WTC11 (cell line): ENCODE data around the gene ZNG1A. TPM values are rescaled to one million over a fixed set of nuclear protein-coding genes. Genes with fewer than 3 reads are reported as not detected.
"Not testable (repeated sequence)": the region's sequence is repeated elsewhere in the genome, so short reads cannot be mapped to it uniquely, and the experiment has no call there.

ENCODE experiments used
- ATAC-seq: fragments of 200-7000 bp; cut with Tn5 transposase; 2 replicates; pipeline ENCODE4 v1.10.0; 2021; ENCODE audit warnings: mild to moderate bottlenecking, moderate library complexity
- CTCF ChIA-PET: fragments of 300-600 bp; sonication (Branson Sonifier 250); formaldehyde crosslinking; loops from one replicate; lab custom pipeline; 2021; ENCODE audit warnings: antibody characterized with exemption; lab: Charles Lee
- POLR2A ChIA-PET: fragments of 350-600 bp; sonication (Branson Sonifier 250); formaldehyde crosslinking; loops from one replicate; lab custom pipeline; 2021; ENCODE audit warnings: antibody characterized with exemption; lab: Charles Lee
- DNase-seq: peaks from one replicate; pipeline ENCODE4 v3.0.0; 2021; ENCODE audit warnings: low spot score
- H3K27ac Mint-ChIP-seq: 2 replicates; pipeline ENCODE4 v1.8.0; 2021; ENCODE audit warnings: mixed read lengths
- H3K27me3 Mint-ChIP-seq: 2 replicates; pipeline ENCODE4 v1.8.0; 2021; ENCODE audit warnings: low read depth, mild to moderate bottlenecking, moderate library complexity, mixed read lengths
- H3K36me3 Mint-ChIP-seq: 2 replicates; pipeline ENCODE4 v1.8.0; 2021; ENCODE audit warnings: mixed read lengths
- H3K4me1 Mint-ChIP-seq: 2 replicates; pipeline ENCODE4 v1.8.0; 2022; ENCODE audit warnings: mixed read lengths
- H3K4me3 Mint-ChIP-seq: 2 replicates; pipeline ENCODE4 v1.8.0; 2021; ENCODE audit warnings: mild to moderate bottlenecking, moderate library complexity, mixed read lengths
- H3K9me3 Mint-ChIP-seq: 2 replicates; pipeline ENCODE4 v1.8.0; 2021; ENCODE audit warnings: mixed read lengths
- FOXJ3 ChIP-seq: sonication (generic); formaldehyde crosslinking; IDR thresholded peaks from 2 replicates; pipeline ENCODE4 v1.9.0; 2021; ENCODE audit warnings: missing genetic modification reagents, mild to moderate bottlenecking, borderline replicate concordance
- FOXK1 ChIP-seq: sonication (generic); formaldehyde crosslinking; IDR thresholded peaks from 2 replicates; pipeline ENCODE4 v1.8.0; 2022; ENCODE audit warnings: mild to moderate bottlenecking, moderate library complexity, missing genetic modification reagents
- RELA ChIP-seq: sonication (generic); formaldehyde crosslinking; IDR thresholded peaks from 2 replicates; pipeline ENCODE4 v1.8.1; 2022; ENCODE audit warnings: missing genetic modification reagents, mild to moderate bottlenecking, borderline replicate concordance
- TP53 ChIP-seq: sonication (generic); formaldehyde crosslinking; IDR thresholded peaks from 2 replicates; pipeline ENCODE4 v1.8.1; 2023; ENCODE audit warnings: mild to moderate bottlenecking, missing genetic modification reagents
- ZNF425 ChIP-seq: fragments of 250-450 bp; sonication (Bioruptor Pico); conservative IDR thresholded peaks from 2 replicates; pipeline ENCODE4 v1.9.0; 2021; ENCODE audit warnings: mild to moderate bottlenecking
- total RNA-seq: library from RNA; stranded (reverse); gene quantifications from 3 replicates; pipeline ENCODE4 v1.2.3, GENCODE V29; 2021

Gene ZNG1A
- total RNA-seq, 1 experiment from 2014 or later, result 44.4 TPM

DNA sequence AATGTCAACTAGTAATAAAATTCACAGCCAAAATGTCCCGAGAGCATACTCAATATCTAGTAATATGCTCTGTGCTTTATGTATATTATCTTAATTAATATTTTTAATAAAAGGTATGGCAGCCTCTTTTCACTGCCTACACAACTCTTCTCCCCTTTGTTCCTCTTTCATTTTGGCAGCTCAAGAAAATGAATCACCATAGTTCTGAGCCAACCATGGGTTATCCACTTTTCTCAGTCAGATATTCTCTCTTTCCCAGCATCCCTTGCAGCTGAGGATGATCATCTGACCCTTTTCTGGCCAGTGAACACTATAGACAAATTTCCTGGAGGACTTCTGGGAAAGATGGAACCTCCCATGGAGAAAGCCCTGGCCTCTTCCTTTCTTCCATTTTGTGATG lies 27.6 kb upstream of the ZNG1A start:
- DNase-seq (no peak), ATAC-seq (no peak)
- Mint-ChIP-seq H3K27me3 (no peaks in the 10 kb centered on the region), H3K9me3 (no peaks in the 10 kb centered on the region), H3K36me3 (no peaks in the 10 kb centered on the region), H3K4me3 (no peak overlapping the region), H3K4me1 (no peaks in the 10 kb centered on the region), H3K27ac (no peak overlapping the region)
- no peak for TF ChIP-seq TP53
- TF ChIP-seq ZNF425 (CRISPR knock-in tag), result no peak
- no peak for TF ChIP-seq FOXJ3 (CRISPR knock-in tag)
- no peak for TF ChIP-seq RELA
- ChIA-PET POLR2A (no interaction called here), CTCF (no interaction called here)

DNA sequence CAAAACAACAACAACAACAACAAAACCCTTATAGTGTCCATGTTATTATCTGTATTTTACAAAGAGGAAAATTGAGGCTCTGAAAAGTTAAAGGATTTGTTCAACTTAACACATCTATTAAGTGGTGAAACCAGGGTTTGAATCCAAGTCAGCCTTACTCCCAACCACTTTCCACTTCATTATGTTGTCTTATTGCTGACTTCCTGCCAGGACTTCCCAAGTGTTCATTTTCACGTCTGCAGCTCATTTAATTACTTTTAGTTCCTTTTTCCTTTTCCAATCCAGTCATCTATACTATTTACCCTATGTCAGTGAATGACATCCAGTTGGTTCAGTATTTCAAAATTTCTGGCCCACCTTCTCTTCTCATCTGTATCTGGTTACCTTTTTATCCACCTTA lies 20.7 kb upstream of the ZNG1A start:
- POLR2A ChIA-PET, H3K9me3 Mint-ChIP-seq, H3K4me1 Mint-ChIP-seq, H3K4me3 Mint-ChIP-seq, ATAC-seq, H3K27me3 Mint-ChIP-seq, DNase-seq, CTCF ChIA-PET, H3K27ac Mint-ChIP-seq, H3K36me3 Mint-ChIP-seq: not testable (repeated sequence)

- DNase-seq, H3K27me3 Mint-ChIP-seq, ATAC-seq, H3K4me1 Mint-ChIP-seq, H3K9me3 Mint-ChIP-seq, H3K36me3 Mint-ChIP-seq, POLR2A ChIA-PET, CTCF ChIA-PET: not testable (repeated sequence)
- peak overlapping the region; percentile 87 for H3K27ac Mint-ChIP-seq
- H3K4me3 Mint-ChIP-seq, result peak overlapping the region; percentile 76
These were observed 573 bp downstream of the ZNG1A start for GRCh38 chr9:178140-178825.

DNA sequence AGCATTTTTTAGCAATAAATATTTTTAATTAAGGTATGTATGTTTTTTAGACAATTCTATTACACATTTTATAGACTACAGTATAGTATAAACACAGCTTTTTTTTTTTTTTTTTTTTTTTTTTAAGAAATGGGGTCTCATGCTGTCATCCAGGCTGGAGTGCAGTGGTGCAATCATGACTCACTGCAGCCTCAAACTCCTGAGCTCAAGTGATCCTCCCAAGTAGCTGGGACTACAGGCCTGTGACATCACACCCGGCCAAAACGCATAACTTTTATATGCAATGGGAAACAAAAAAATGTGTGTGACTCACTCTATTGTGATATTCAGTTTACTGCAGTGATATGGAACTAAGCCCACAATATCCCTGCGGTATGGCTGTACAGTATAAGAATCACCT lies 9.1 kb downstream of the ZNG1A start:
- H3K4me1 Mint-ChIP-seq, H3K36me3 Mint-ChIP-seq, H3K9me3 Mint-ChIP-seq, DNase-seq, CTCF ChIA-PET, H3K4me3 Mint-ChIP-seq, H3K27me3 Mint-ChIP-seq, POLR2A ChIA-PET, ATAC-seq, H3K27ac Mint-ChIP-seq: not testable (repeated sequence)

DNA sequence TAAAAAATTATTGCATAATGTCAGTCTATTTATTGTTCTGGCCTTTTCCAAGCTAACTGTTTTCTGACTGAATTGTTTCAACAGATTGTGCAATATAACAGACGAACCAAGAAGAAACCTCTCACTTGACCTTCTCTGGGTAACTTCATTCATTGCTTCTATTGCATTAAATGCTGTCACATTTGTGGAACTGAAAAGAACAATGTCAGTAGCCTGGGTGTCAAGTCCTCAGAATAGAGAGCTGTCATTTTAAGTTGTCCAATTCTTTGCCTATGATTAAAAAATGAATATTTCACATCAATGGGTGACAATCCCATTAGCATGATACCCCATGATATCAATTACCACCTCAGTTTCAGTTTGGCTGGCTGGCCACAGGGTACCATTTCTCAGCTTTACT lies 19.0 kb downstream of the ZNG1A start:
- H3K36me3 Mint-ChIP-seq, H3K4me3 Mint-ChIP-seq, H3K27me3 Mint-ChIP-seq, CTCF ChIA-PET, H3K27ac Mint-ChIP-seq, H3K9me3 Mint-ChIP-seq, ATAC-seq, POLR2A ChIA-PET, DNase-seq, H3K4me1 Mint-ChIP-seq: not testable (repeated sequence)

GRCh38 chr9:151173-151572 lies 27.7 kb downstream of the ZNG1A start:
- POLR2A ChIA-PET, H3K27me3 Mint-ChIP-seq, CTCF ChIA-PET, H3K36me3 Mint-ChIP-seq, H3K9me3 Mint-ChIP-seq, H3K4me1 Mint-ChIP-seq, ATAC-seq, H3K4me3 Mint-ChIP-seq, H3K27ac Mint-ChIP-seq, DNase-seq: not testable (repeated sequence)

DNA sequence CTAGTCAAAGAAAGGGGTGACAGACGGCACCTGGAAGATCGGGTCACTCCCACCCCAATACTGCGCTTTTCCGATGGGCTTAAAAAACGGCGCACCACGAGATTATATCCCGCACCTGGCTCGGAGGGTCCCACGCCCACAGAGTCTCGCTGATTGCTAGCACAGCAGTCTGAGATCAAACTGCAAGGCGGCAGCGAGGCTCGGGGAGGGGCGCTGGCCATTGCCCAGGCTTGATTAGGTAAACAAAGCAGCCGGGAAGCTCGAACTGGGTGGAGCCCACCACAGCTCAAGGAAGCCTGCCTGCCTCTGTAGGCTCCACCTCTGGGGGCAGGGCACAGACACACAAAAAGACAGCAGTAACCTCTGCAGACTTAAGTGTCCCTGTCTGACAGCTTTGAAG lies 39.0 kb downstream of the ZNG1A start:
- POLR2A ChIA-PET, H3K27me3 Mint-ChIP-seq, CTCF ChIA-PET, H3K4me1 Mint-ChIP-seq, ATAC-seq, H3K27ac Mint-ChIP-seq, H3K36me3 Mint-ChIP-seq, H3K9me3 Mint-ChIP-seq: not testable (repeated sequence)
- 0 out of 2 replicates have a peak, but pooled peaks have one; percentile 41 for TF ChIP-seq FOXK1
- H3K4me3 Mint-ChIP-seq, result peak overlapping the region; percentile 53
- DNase-seq, result peak; percentile 36

GRCh38 chr9:117995-118467 lies 60.8 kb downstream of the ZNG1A start, which contains the start of gene FOXD4:
Gene FOXD4, minus strand, starts transcription at chr9:118417. Its CDS starts 298 bp downstream, at chr9:118119.
- peak; percentile 16 for DNase-seq
- H3K27ac Mint-ChIP-seq, POLR2A ChIA-PET, H3K9me3 Mint-ChIP-seq, H3K36me3 Mint-ChIP-seq, CTCF ChIA-PET, ATAC-seq: not testable (repeated sequence)
- Mint-ChIP-seq H3K27me3 (peaks cover 70% of the 10 kb centered on the region), H3K4me3 (peak within 1 kb of the TSS; percentile 78), H3K4me1 (peaks cover 17% of the 10 kb centered on the region)

- CTCF ChIA-PET, H3K27ac Mint-ChIP-seq, ATAC-seq, H3K9me3 Mint-ChIP-seq, POLR2A ChIA-PET, H3K36me3 Mint-ChIP-seq: not testable (repeated sequence)
- Mint-ChIP-seq H3K27me3 (peaks cover 77% of the 10 kb centered on the region), H3K4me1 (peaks cover 17% of the 10 kb centered on the region), H3K4me3 (peak overlapping the region; percentile 78)
- DNase-seq, result peak; percentile 65
These were observed 61.5 kb downstream of the ZNG1A start for GRCh38 chr9:117144-117994.
